B cell (primary cell): Measurements from ENCODE around the gene CCL15. TPM values are rescaled to one million over a fixed set of nuclear protein-coding genes. Genes with fewer than 3 reads are reported as not detected.

ENCODE experiments used
- ATAC-seq: fragments of 200-7000 bp; cut with Tn5 transposase; one replicate; pipeline ENCODE4 v1.10.0; 2021; ENCODE audit warnings: low read depth, mild to moderate bottlenecking, moderate number of reproducible peaks, moderate library complexity
- CTCF ChIA-PET: fragments of 350-600 bp; sonication (Branson Sonifier 250); formaldehyde crosslinking; loops from one replicate; lab custom pipeline; 2021; ENCODE audit warnings: antibody characterized with exemption, inconsistent platforms; lab: Charles Lee
- POLR2A ChIA-PET: fragments of 350-600 bp; sonication (Branson Sonifier 250); formaldehyde crosslinking; loops from one replicate; lab custom pipeline; 2021; ENCODE audit warnings: antibody characterized with exemption; lab: Charles Lee
- DNase-seq: peaks from one replicate; pipeline ENCODE4 v3.0.0; 2013
- H2AFZ ChIP-seq: 2 replicates; pipeline ENCODE4 v1.6.1; 2012; ENCODE audit warnings: mild to moderate bottlenecking, low read depth, low read length; ENCODE audit not compliant: insufficient read depth, poor library complexity, severe bottlenecking
- H3K27ac ChIP-seq, 2 donors: 1 replicate in 1 of 2; 2 replicates in 1 of 2; pipeline ENCODE4 v1.5.1; 2012 to 2013; ENCODE audit warnings: low read length in 2 of 2, mild to moderate bottlenecking in 2 of 2, moderate library complexity in 1 of 2
- H3K27me3 ChIP-seq, 4 experiments: fragments of 200-600 bp in 1 of 4; sonication (generic) in 1 of 4; replicated peaks in 1 of 4; 1 replicate in 2 of 4; 2 replicates in 2 of 4; pipeline versions ENCODE4 v1.6.1 to v1.7.0; 2013 to 2016; ENCODE audit warnings: low read length in 3 of 4, mild to moderate bottlenecking in 2 of 4, mixed read lengths in 1 of 4, moderate library complexity in 1 of 4; ENCODE audit not compliant: insufficient read depth in 4 of 4, control insufficient read depth in 3 of 4; ENCODE audit errors: control extremely low read depth in 1 of 4
- H3K36me3 ChIP-seq, 2 experiments: replicated peaks in 1 of 2; 1 replicate in 1 of 2; 2 replicates in 1 of 2; pipeline versions ENCODE4 v1.6.1 to v1.7.1; 2013; ENCODE audit warnings: low read length in 1 of 2; ENCODE audit not compliant: insufficient read depth in 2 of 2, control insufficient read depth in 1 of 2; ENCODE audit errors: control extremely low read depth in 1 of 2, extremely low read depth in 1 of 2
- H3K4me1 ChIP-seq, 2 donors: fragments of 200-600 bp in 1 of 2; sonication (generic) in 1 of 2; 1 replicate in 1 of 2; 2 replicates in 1 of 2; pipeline versions ENCODE4 v1.5.1 to v1.6.1; 2013 to 2017; ENCODE audit warnings: low read length in 2 of 2; ENCODE audit not compliant: control insufficient read depth in 2 of 2, insufficient read depth in 2 of 2
- H3K4me2 ChIP-seq: replicated peaks from 2 replicates; pipeline ENCODE3; 2012; ENCODE audit warnings: mild to moderate bottlenecking, low read depth, low read length; ENCODE audit not compliant: poor library complexity, severe bottlenecking
- H3K4me3 ChIP-seq, 5 experiments: fragments of 200-600 bp in 1 of 5; sonication (generic) in 1 of 5; 1 replicate in 3 of 5; 2 replicates in 2 of 5; pipeline versions ENCODE4 v1.5.1 to v1.7.0; 2011 to 2016; ENCODE audit warnings: low read length in 4 of 5, mild to moderate bottlenecking in 4 of 5, low read depth in 2 of 5, control low read depth in 1 of 5, moderate library complexity in 1 of 5; ENCODE audit not compliant: insufficient read depth in 1 of 5; ENCODE audit errors: control extremely low read depth in 1 of 5, extremely low read depth in 1 of 5
- H3K79me2 ChIP-seq: fragments of 200-600 bp; sonication (generic); one replicate; pipeline ENCODE4 v1.6.0; 2016; ENCODE audit warnings: low read length; ENCODE audit not compliant: control insufficient read depth, insufficient read depth
- H3K9ac ChIP-seq: fragments of 200-600 bp; sonication (generic); 2 replicates; pipeline ENCODE4 v1.6.1; 2017; ENCODE audit warnings: mild to moderate bottlenecking, low read length, moderate library complexity
- H3K9me3 ChIP-seq, 3 donors: one replicate each; pipeline versions ENCODE4 v1.6.1 to v1.7.1; 2013; ENCODE audit warnings: low read length in 2 of 3; ENCODE audit not compliant: control insufficient read depth in 2 of 3, insufficient read depth in 1 of 3; ENCODE audit errors: control extremely low read depth in 1 of 3
- H4K20me1 ChIP-seq: 2 replicates; pipeline ENCODE4 v1.6.0; 2012; ENCODE audit warnings: mild to moderate bottlenecking, low read length; ENCODE audit not compliant: insufficient read depth, control insufficient read depth, poor library complexity, severe bottlenecking
- H3K27ac Mint-ChIP-seq: one replicate; pipeline ENCODE4 v1.8.0; 2021; ENCODE audit warnings: mixed read lengths
- H3K27me3 Mint-ChIP-seq: one replicate; pipeline ENCODE4 v1.8.0; 2021; ENCODE audit warnings: mixed read lengths
- H3K4me1 Mint-ChIP-seq: one replicate; pipeline ENCODE4 v1.8.0; 2021; ENCODE audit warnings: mixed read lengths
- H3K4me3 Mint-ChIP-seq: one replicate; pipeline ENCODE4 v1.8.0; 2021; ENCODE audit warnings: mixed read lengths
- H3K9me3 Mint-ChIP-seq: one replicate; pipeline ENCODE4 v1.8.0; 2022; ENCODE audit warnings: mixed read lengths; ENCODE audit not compliant: insufficient read depth
- CTCF ChIP-seq: fragments of 200-600 bp; IDR thresholded peaks from one replicate; pipeline ENCODE4 v1.8.0; 2022; ENCODE audit warnings: antibody characterized with exemption, mild to moderate bottlenecking
- EZH2 ChIP-seq: IDR thresholded peaks from 2 replicates; pipeline ENCODE4 v1.6.1; 2012; ENCODE audit warnings: borderline replicate concordance, low read depth, mild to moderate bottlenecking, moderate library complexity, low read length; ENCODE audit not compliant: insufficient read depth, poor library complexity, severe bottlenecking
- WGBS: methylation state at CpG from one replicate; pipeline ENCODE4 v1.1.5; 2013; ENCODE audit warnings: missing lambda C conversion rate; ENCODE audit not compliant: insufficient coverage; 5-methylcytosine and 5-hydroxymethylcytosine counted together
- intact Hi-C: fragments of 100-400 bp; cut with micrococcal nuclease; formaldehyde crosslinking; loops from one replicate; pipeline ENCODE4 v1.10.0; 2022
- polyA plus RNA-seq: library from polyadenylated mRNA; depleted of rRNA; stranded (reverse); fragments of >200 nt; gene quantifications from 2 replicates; pipeline ENCODE4 v1.2.3, GENCODE V29; 2012
- total RNA-seq, 2 donors: library from RNA; stranded (reverse); fragments of 120-200 nt in 1 of 2; gene quantifications; 1 replicate in 1 of 2; 2 replicates in 1 of 2; pipeline versions ENCODE4 v1.2.3 to v1.2.4, GENCODE V29; 2013 to 2022

The CCL15 gene
- total and polyA plus RNA-seq, 2 donors (not counting 1 experiment from before 2014, with no cell fraction given) = not detected

DNA sequence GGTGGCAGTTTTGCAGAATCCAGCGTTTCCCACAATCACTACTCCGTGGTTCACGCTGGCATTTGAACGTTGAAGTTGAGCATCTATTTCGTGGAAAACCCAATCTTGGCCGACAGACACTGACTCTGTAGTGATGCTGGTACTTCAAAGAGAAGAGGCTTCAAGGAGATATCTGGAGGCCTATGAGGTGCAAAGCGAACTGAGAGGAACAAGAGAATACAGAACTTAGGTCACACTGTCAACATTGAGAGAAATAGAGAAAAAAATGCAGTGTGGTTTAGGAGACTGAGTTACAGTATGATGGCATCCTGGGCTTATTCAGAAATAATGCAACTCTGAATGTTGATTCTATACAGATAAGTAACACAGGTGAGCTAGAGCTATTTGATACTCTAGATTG is 36.1 kb downstream of the CCL15 start:
- Mint-ChIP-seq H3K27ac (no peak overlapping the region), H3K4me1 (peaks cover 1% of the 10 kb centered on the region), H3K9me3 (no peaks in the 10 kb centered on the region), H3K27me3 (peaks cover 30% of the 10 kb centered on the region), H3K4me3 (no peak overlapping the region)
- no peak overlapping the region for H3K27ac ChIP-seq
- WGBS = 92% methylated on average over 6 of the region's 7 CpGs
- no peak overlapping the region for H2AFZ ChIP-seq
- no peaks in the 10 kb centered on the region for H3K4me1 ChIP-seq
- intact Hi-C loops = no loop called here
- DNase-seq (no peak), ATAC-seq (no peak)
- ChIA-PET POLR2A (no interaction called here), CTCF (interaction anchor here (1.6 to 2.2 kb wide), 3 partner anchors 12 to 518 kb away, joined by 6 to 7 read pairs (median 6); no protein-coding TSS in a partner anchor)
- H3K9me3 ChIP-seq = no peaks in the 10 kb centered on the region
- H3K4me2 ChIP-seq = no peak overlapping the region
- no peak for TF ChIP-seq CTCF
- TF ChIP-seq EZH2 = no peak
- no peaks in the 10 kb centered on the region for H3K79me2 ChIP-seq
- H3K9ac ChIP-seq = no peak overlapping the region
- H3K36me3 ChIP-seq = no peaks in the 10 kb centered on the region
- H4K20me1 ChIP-seq = no peaks in the 10 kb centered on the region
- no peak overlapping the region for H3K4me3 ChIP-seq
- peaks cover 0 to 6% (median 3%) of the 10 kb centered on the region in 4 experiments for H3K27me3 ChIP-seq

DNA sequence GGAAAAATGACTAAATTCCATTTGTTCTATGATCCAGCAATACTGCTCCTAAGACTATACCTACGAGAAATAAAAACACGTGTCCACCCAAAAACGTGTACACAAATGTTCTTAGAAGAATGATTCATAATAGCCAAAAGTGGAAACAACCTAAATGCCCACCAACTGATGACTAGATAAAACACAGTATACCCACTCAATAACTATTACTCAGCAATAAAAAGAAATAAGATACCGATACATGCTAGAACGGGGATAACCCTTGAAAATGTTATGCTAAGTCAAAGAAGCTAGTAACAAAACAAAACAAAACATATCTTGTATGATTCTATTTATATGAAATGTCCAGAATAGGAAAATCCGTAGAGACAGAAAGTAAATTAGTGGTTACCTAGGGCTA is 37.7 kb downstream of the CCL15 start:
- Mint-ChIP-seq H3K4me1 (no peaks in the 10 kb centered on the region), H3K27me3 (peaks cover 27% of the 10 kb centered on the region), H3K4me3 (no peak overlapping the region), H3K9me3 (no peaks in the 10 kb centered on the region), H3K27ac (no peak overlapping the region)
- Histone ChIP-seq H3K4me2 (no peak overlapping the region), H2AFZ (no peak overlapping the region), H3K4me3 (no peak overlapping the region), H3K27me3 (peaks cover 0 to 12% (median 6%) of the 10 kb centered on the region in 4 experiments), H3K36me3 (no peaks in the 10 kb centered on the region), H3K9ac (no peak overlapping the region), H3K79me2 (no peaks in the 10 kb centered on the region), H3K9me3 (no peaks in the 10 kb centered on the region), H3K27ac (no peak overlapping the region), H3K4me1 (no peaks in the 10 kb centered on the region), H4K20me1 (no peaks in the 10 kb centered on the region)
- WGBS = 100% methylated on average over 1 of the region's 6 CpGs
- no peak for TF ChIP-seq CTCF
- TF ChIP-seq EZH2 = no peak
- ChIA-PET CTCF (interaction anchor here (1.0 kb wide), 1 partner anchor 12 kb away, joined by 3 read pairs; no protein-coding TSS in a partner anchor), POLR2A (no interaction called here)
- no peak for ATAC-seq
- no peak for DNase-seq
- intact Hi-C loops = no loop called here
